OCI-LY1 (cell line): ENCODE results near the gene SMIM34.
"Not testable (repeated sequence)": the region's sequence is repeated elsewhere in the genome, so short reads cannot be mapped to it uniquely, and the experiment has no call there.

Experiments
- EZH2 ChIP-seq: fragments of 200-600 bp; sonication (generic), shearing (Covaris generic); IDR thresholded peaks from 2 replicates; pipeline ENCODE4 v1.8.0; 2017; ENCODE audit warnings: borderline replicate concordance, mixed run types, mild to moderate bottlenecking, antibody characterized with exemption, low read length, moderate library complexity, mixed read lengths
- TF ChIP-seq, protein P1 (sequence below): fragments of 200-600 bp; sonication (generic), shearing (Covaris generic); IDR thresholded peaks from 2 replicates; pipeline ENCODE4 v1.5.1; 2017; ENCODE audit warnings: mild to moderate bottlenecking, antibody characterized with exemption, low read length, moderate library complexity, mixed read lengths

DNA sequence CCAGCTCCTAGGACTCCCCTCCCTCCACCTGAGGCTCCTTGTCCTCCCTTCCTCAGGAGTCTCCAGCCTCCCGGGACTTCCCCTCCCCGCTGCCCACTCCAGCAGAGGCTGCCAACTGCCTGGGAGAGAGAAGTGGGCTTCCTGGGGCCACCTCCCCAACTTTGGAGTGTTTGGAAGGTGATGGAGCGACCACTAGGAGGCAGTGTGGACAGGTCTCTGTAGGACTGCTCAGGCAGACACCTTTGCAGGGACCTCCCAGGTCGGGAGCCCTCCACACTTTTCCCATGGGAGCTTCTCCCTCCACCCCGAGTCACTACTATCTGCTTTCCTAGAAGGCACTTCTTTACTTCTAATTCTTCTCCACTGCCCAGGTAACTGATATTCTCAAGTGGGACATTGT is 19.0 kb downstream of the SMIM34 start:
- TF ChIP-seq, protein P1, sequence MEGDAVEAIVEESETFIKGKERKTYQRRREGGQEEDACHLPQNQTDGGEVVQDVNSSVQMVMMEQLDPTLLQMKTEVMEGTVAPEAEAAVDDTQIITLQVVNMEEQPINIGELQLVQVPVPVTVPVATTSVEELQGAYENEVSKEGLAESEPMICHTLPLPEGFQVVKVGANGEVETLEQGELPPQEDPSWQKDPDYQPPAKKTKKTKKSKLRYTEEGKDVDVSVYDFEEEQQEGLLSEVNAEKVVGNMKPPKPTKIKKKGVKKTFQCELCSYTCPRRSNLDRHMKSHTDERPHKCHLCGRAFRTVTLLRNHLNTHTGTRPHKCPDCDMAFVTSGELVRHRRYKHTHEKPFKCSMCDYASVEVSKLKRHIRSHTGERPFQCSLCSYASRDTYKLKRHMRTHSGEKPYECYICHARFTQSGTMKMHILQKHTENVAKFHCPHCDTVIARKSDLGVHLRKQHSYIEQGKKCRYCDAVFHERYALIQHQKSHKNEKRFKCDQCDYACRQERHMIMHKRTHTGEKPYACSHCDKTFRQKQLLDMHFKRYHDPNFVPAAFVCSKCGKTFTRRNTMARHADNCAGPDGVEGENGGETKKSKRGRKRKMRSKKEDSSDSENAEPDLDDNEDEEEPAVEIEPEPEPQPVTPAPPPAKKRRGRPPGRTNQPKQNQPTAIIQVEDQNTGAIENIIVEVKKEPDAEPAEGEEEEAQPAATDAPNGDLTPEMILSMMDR = not testable (repeated sequence)
- not testable (repeated sequence) for TF ChIP-seq EZH2
